SH-SY5Y (cell line): ENCODE data around the gene COL1A2.

ENCODE experiments used
- GATA2 ChIP-seq: IDR thresholded peaks from 2 replicates; pipeline ENCODE4 v1.6.1; 2011; ENCODE audit warnings: mild to moderate bottlenecking, low read depth, low read length
- GATA3 ChIP-seq: IDR thresholded peaks from 2 replicates; pipeline ENCODE4 v1.6.1; 2011; ENCODE audit warnings: low read depth, mild to moderate bottlenecking, low read length, moderate library complexity

GRCh38 chr7:94423863-94424735 is 29.4 kb downstream of the COL1A2 start:
- TF ChIP-seq GATA2 (no peak), GATA3 (no peak)
